OCI-LY1 (cell line): ENCODE results near the gene FN1.

ENCODE experiments used
- H2AFZ ChIP-seq: fragments of 200-600 bp; sonication (generic), shearing (Covaris generic); 2 replicates; pipeline ENCODE4 v1.6.0; 2014; ENCODE audit warnings: antibody characterized with exemption, mild to moderate bottlenecking, low read length
- H3F3A ChIP-seq: fragments of 200-600 bp; sonication (generic), shearing (Covaris generic); 2 replicates; pipeline ENCODE4 v1.6.0; 2014; ENCODE audit warnings: mild to moderate bottlenecking, antibody characterized with exemption, low read length, moderate library complexity; ENCODE audit not compliant: insufficient read depth
- H3K27ac ChIP-seq: fragments of 200-600 bp; sonication (generic); 2 replicates; pipeline ENCODE4 v1.5.1; 2014; ENCODE audit warnings: low read length, mixed run types, mild to moderate bottlenecking, low read depth; ENCODE audit not compliant: poor library complexity, severe bottlenecking
- H3K27me3 ChIP-seq: fragments of 200-600 bp; sonication (generic); 2 replicates; pipeline ENCODE4 v1.6.0; 2014; ENCODE audit warnings: antibody characterized with exemption, mild to moderate bottlenecking, low read length, moderate library complexity; ENCODE audit not compliant: insufficient read depth
- H3K36me3 ChIP-seq: fragments of 200-600 bp; sonication (generic); 2 replicates; pipeline ENCODE4 v1.6.1; 2014; ENCODE audit warnings: mild to moderate bottlenecking, antibody characterized with exemption, low read length, moderate library complexity, mixed read lengths; ENCODE audit not compliant: insufficient read depth
- H3K4me1 ChIP-seq: fragments of 200-600 bp; sonication (generic); 2 replicates; pipeline ENCODE4 v1.5.1; 2014; ENCODE audit warnings: mild to moderate bottlenecking, low read length, moderate library complexity; ENCODE audit not compliant: insufficient read depth, severe bottlenecking
- H3K4me2 ChIP-seq: fragments of 200-600 bp; sonication (generic), shearing (Covaris generic); 2 replicates; pipeline ENCODE4 v1.6.1; 2014; ENCODE audit warnings: low read length
- H3K4me3 ChIP-seq: fragments of 200-600 bp; sonication (generic); 2 replicates; pipeline ENCODE4 v1.5.1; 2014; ENCODE audit warnings: low read length, low read depth, mild to moderate bottlenecking, mixed read lengths; ENCODE audit not compliant: poor library complexity, severe bottlenecking
- H3K79me2 ChIP-seq: fragments of 200-600 bp; shearing (Covaris generic); 2 replicates; pipeline ENCODE4 v1.6.1; 2016; ENCODE audit warnings: mixed run types, low read length, mixed read lengths; ENCODE audit not compliant: insufficient read depth
- H3K9ac ChIP-seq: fragments of 200-600 bp; sonication (generic), shearing (Covaris generic); 2 replicates; pipeline ENCODE4 v1.6.1; 2014; ENCODE audit warnings: mild to moderate bottlenecking, low read length, mixed read lengths
- H3K9me2 ChIP-seq: fragments of 200-600 bp; sonication (generic), shearing (Covaris generic); 2 replicates; pipeline ENCODE4 v1.6.1; 2014; ENCODE audit warnings: low read depth, mild to moderate bottlenecking, low read length, mixed read lengths
- H3K9me3 ChIP-seq: fragments of 200-600 bp; shearing (Covaris generic); 2 replicates; pipeline ENCODE4 v1.6.1; 2014; ENCODE audit warnings: low read length, mixed read lengths
- H4K20me1 ChIP-seq: fragments of 200-600 bp; sonication (generic), shearing (Covaris generic); 2 replicates; pipeline ENCODE4 v1.6.0; 2016; ENCODE audit warnings: mild to moderate bottlenecking, low read length; ENCODE audit not compliant: insufficient read depth
- CTCF ChIP-seq: fragments of 200-600 bp; sonication (generic), shearing (Covaris generic); IDR thresholded peaks from 2 replicates; pipeline ENCODE4 v1.5.1; 2017; ENCODE audit warnings: mild to moderate bottlenecking, antibody characterized with exemption, low read length, moderate library complexity, mixed read lengths
- EZH2 ChIP-seq: fragments of 200-600 bp; sonication (generic), shearing (Covaris generic); IDR thresholded peaks from 2 replicates; pipeline ENCODE4 v1.8.0; 2017; ENCODE audit warnings: borderline replicate concordance, mixed run types, mild to moderate bottlenecking, antibody characterized with exemption, low read length, moderate library complexity, mixed read lengths

Gene FN1

GRCh38 chr2:215425021-215425782, 10.7 kb downstream of the FN1 start:
- Histone ChIP-seq H3K4me2 (no peak overlapping the region), H3F3A (no peaks in the 10 kb centered on the region), H3K36me3 (no peaks in the 10 kb centered on the region), H3K9ac (no peak overlapping the region), H3K27me3 (no peaks in the 10 kb centered on the region; the same call in 1 of the 2 replicates), H3K27ac (no peak overlapping the region), H4K20me1 (no peaks in the 10 kb centered on the region), H2AFZ (no peak overlapping the region), H3K4me1 (no peaks in the 10 kb centered on the region), H3K9me3 (no peaks in the 10 kb centered on the region), H3K9me2 (no peaks in the 10 kb centered on the region), H3K4me3 (no peak overlapping the region), H3K79me2 (no peaks in the 10 kb centered on the region)
- TF ChIP-seq CTCF (no peak), EZH2 (no peak)

- no peaks in the 10 kb centered on the region for H3K9me3 ChIP-seq
- no peaks in the 10 kb centered on the region for H3K79me2 ChIP-seq
- no peak for TF ChIP-seq CTCF
- TF ChIP-seq EZH2, result no peak
- no peak overlapping the region for H3K4me3 ChIP-seq
- H3K9me2 ChIP-seq, result no peaks in the 10 kb centered on the region
- H3F3A ChIP-seq, result no peaks in the 10 kb centered on the region
- no peaks in the 10 kb centered on the region for H3K4me1 ChIP-seq
- H3K27me3 ChIP-seq, result no peaks in the 10 kb centered on the region; the same call in 1 of the 2 replicates
- no peaks in the 10 kb centered on the region for H3K36me3 ChIP-seq
- no peak overlapping the region for H3K9ac ChIP-seq
- no peak overlapping the region for H3K27ac ChIP-seq
- no peak overlapping the region for H3K4me2 ChIP-seq
- no peaks in the 10 kb centered on the region for H4K20me1 ChIP-seq
- H2AFZ ChIP-seq, result no peak overlapping the region
Measured at GRCh38 chr2:215423928-215424540, 11.8 kb downstream of the FN1 start.

- no peak overlapping the region for H3K27ac ChIP-seq
- H3K4me3 ChIP-seq, result no peak overlapping the region
- H3K27me3 ChIP-seq, result no peaks in the 10 kb centered on the region; the same call in 1 of the 2 replicates
- H3K4me1 ChIP-seq, result no peaks in the 10 kb centered on the region
- no peaks in the 10 kb centered on the region for H4K20me1 ChIP-seq
- H3K9ac ChIP-seq, result no peak overlapping the region
- TF ChIP-seq EZH2, result no peak
- no peak for TF ChIP-seq CTCF
- H3K36me3 ChIP-seq, result no peaks in the 10 kb centered on the region
- no peak overlapping the region for H2AFZ ChIP-seq
- H3K9me2 ChIP-seq, result no peaks in the 10 kb centered on the region
- H3K4me2 ChIP-seq, result no peak overlapping the region
- H3F3A ChIP-seq, result no peaks in the 10 kb centered on the region
- H3K9me3 ChIP-seq, result no peaks in the 10 kb centered on the region
- H3K79me2 ChIP-seq, result no peaks in the 10 kb centered on the region
Measured at GRCh38 chr2:215423234-215423633, 12.6 kb downstream of the FN1 start.
